ENCODE data around the gene SERTM1.

The SERTM1 gene

DNA sequence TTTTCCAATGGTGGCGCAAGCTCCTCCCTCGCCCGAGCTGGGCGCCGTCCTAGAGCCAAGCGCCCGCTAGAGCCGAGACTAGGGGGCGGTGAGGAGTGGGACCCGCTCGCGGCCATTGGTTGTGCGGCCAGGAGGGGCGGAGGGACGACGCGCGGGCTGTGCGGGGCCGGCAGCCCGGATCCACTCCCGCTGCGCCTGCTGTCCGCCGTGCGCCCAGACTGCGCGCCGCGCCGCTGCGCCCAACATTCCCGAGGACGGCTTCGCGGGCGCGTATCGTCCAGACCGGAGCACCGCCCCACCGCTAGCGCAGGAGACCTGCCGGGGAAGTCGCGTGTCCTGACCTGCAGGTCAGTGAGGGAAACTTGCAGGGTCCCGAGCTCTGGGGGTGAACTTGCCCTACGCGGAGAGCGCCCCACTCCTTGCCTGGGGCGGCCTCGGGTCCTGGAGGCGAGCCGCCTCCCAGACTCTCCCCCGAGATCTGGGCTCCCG, at the start of gene SERTM1:
SERTM1 (plus strand) TSS at position 183 of the 489 bp plus-strand sequence. CDS start 21,059 bp downstream, outside the sequence.
- peak; percentile 44 for DNase-seq (ENCODE audit: low spot score)

DNA sequence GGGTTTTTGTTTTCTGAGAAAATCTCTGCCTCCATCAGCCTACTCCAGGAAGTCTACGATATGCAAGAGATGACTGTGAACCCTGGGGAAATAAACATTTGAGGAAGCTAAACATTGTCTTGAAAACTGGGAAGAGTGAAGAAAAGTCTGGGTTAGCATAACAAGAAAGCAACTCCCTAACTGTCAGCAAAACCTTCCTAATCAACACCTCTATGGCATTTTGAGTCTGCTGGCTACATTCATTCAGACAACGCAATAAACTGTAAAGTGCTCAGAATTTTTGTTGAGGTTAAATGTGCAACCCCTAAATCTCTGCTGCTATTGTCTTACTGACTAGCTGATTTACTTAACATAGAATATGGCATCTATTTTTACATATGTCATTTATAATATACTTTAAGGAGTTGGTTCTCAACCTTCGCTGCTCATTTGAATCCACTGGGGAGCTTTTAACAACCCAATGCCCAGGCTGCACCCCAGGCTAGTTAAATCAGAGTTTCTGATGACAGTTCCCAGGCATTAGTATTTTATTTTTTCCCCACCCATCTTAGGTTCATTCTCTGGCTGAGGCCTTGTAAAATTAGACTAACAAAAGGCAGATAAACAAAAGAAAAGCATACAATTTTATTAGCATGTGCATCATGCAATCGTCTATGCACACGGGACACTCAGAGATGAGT, 45.3 kb upstream of the SERTM1 start:
- DNase-seq (ENCODE audit: low spot score), result no peak

GRCh38 chr13:36629057-36629385, 44.8 kb upstream of the SERTM1 start:
- no peak for DNase-seq (ENCODE audit: low spot score)

DNA sequence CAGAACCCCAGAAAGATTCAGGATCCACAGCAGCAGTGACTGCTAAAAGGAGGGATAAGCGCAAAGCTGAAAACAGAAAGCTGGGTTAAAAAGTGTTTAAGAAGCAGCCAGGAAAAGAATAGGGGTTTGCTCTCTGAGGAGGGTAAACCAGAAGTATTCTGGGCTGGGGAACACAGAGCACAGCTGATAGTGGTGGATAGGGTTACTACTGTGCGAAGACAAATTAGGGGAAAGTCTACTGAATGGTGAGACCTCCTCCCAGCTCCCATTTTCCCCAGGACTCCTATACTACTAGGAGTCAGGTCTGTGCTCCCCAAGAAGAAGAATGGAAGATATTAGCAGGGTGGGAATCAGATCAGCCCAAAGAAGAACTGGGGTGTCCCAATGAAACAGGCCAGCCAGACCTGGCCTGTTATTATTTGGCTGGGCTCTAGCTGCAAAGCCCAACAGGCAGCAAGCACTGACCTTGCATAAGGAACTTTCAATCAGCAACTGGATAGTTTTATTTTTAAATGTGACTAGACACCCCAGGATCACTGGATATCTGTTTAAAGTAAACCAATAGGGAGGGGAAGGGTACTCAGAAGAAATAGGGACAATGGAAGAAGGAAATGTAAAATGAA, 43.5 kb upstream of the SERTM1 start:
- DNase-seq (ENCODE audit: low spot score), result no peak

DNA sequence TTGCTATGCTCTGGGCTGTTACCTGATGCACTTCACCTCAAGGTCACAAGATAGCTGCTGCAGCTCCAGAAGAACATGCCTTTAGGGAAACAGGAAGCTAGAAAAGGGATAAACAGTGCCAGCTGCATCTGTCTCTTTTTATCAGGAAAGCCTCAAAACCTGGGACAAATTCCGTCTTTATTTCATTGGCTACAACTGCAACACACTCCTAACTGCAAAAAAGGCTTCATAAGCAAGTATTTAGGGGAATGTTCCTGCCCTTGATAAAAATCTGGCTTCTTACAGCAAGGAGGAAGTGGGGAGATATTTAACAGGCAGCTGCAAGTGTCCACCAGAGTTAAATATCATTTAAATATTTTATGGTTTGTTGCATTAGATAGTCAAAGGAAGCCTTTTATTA, 34.2 kb upstream of the SERTM1 start:
- no peak for DNase-seq (ENCODE audit: low spot score)

GRCh38 chr13:36650611-36651010, 23.2 kb upstream of the SERTM1 start:
- DNase-seq (ENCODE audit: low spot score), result no peak

DNA sequence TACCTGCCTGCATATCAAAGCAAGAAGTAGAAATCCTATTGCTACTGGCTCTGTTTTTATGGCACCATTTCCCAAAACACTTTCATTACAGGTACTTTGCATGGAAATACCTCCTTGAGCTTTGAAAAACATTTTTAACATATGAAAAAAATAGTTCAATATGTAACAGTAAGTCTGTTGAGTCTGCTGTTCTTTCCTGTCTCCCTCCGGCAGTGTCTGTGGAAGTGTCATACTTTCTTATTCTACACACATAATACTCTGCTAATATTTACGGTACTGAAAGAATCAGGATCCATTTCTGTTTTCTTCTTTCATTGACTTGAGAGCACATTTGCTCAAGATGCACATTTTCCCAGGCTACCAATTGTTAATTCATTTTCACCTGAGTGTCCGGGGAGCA, 8.2 kb upstream of the SERTM1 start:
- no peak for DNase-seq (ENCODE audit: low spot score)

DNA sequence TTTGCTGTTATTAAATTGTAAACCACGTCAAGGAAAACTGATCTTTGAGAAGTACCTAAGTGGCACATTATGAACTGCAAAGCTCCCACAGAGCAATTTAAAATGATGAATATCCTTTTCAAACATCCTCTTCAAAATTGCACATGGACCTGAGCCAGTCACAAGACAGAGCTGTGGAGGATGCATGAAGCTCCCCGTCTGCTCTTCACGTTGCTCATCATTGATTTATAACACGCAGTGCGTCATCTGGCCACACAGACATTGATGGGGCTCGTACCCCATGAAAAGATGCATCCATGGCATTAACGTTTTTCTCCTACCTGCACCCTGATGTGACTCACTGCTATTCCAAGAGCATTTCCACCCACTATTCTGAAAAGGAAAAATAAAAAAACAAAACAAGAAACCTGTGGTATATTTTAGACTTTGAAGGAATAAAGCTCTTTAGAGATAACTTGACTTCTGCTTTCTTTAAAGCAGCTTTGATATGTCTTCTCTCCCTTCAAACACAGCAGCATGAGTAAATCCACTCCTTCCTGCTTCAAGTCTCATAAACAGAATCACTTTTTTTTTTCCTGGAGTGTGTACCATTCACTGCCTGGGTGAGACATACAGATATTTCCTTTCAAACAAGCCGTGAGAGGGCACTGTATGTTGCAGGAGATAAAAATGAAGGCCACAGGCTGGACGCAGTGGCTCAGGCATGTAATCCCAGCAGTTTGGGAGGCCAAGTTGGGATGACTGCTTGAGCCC, 7.2 kb upstream of the SERTM1 start:
- DNase-seq (ENCODE audit: low spot score), result peak; percentile 44

DNA sequence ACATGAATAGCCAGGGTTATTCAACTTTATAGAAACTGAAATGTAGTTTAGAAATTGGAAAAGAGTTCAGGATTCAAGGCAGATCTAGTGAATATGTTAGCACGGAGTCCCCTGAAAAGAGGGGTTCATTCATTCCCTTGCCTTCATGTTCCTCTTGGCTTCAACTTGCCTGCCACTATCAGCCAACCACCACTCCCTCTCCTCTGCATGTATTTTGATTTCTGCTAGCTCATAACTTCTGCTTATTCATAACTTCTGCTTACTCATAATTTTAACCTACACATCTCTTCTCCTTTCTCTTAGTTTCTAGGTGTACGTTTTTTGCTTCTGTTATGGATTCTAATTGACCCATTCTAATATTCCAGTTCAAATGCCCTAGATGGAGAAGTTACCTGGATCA, 5.5 kb upstream of the SERTM1 start:
- DNase-seq (ENCODE audit: low spot score), result no peak

DNA sequence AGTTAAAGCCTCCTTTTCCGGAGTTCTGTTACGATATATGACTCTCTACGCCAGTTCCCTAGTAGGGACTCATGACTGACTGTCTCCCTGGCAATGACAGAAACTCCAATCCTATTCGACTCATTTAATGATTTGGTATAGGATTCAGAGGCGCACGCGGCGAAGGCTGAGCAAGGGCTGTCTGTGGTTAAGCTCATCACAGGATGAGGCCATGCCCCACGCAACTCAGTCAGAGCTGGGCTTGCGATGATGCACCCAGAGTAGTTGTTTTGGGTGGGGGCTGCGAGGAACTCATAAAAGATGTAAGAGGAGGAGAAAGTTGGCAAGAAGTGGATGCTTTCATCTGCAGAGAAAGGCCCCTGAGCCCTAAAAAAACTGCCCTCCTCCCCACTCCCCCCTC, 468 bp upstream of the SERTM1 start:
- DNase-seq (ENCODE audit: low spot score), result peak; percentile 34

- DNase-seq (ENCODE audit: low spot score), result no peak
Measured at GRCh38 chr13:36674337-36675212, 755 bp downstream of the SERTM1 start.

- no peak for DNase-seq (ENCODE audit: low spot score)
Measured at GRCh38 chr13:36675213-36675536, 1.4 kb downstream of the SERTM1 start.

GRCh38 chr13:36680913-36681312, 7.1 kb downstream of the SERTM1 start:
- no peak for DNase-seq (ENCODE audit: low spot score)

DNA sequence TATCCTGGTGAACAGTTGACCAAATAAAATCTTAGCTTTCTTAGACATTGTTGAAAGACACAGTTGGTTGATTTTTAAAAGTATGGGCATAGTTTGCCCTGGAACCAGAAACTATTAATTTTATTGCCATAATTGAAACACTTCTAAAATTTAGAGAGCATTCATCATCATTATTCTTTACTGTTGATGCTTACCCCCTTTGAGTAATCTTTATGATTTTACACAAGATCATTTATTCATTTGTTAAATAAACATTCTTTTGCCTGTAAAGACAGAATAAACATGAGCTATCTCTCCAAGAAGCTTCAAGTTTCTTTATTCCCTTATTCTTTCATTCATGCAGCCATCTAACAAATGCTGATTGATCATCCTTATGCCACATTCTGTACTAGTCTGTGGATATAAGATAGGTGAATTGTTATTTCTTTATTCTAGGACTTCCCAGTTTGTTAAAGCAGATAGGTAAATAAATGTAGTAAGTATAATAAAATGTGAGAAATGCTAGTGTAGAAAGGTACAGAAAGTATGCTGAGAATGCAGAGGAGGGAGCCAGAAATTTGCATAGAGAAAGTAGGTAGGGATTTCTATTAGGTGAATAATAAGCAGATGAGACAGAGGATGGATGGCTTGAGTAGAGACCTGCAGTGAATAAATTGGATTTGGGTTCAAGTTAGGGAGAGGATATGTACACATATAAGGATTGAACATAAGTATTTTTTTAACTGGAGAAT, 8.2 kb downstream of the SERTM1 start:
- DNase-seq (ENCODE audit: low spot score), result no peak

- no peak for DNase-seq (ENCODE audit: low spot score)
Measured at GRCh38 chr13:36683701-36684100, 9.9 kb downstream of the SERTM1 start.

DNA sequence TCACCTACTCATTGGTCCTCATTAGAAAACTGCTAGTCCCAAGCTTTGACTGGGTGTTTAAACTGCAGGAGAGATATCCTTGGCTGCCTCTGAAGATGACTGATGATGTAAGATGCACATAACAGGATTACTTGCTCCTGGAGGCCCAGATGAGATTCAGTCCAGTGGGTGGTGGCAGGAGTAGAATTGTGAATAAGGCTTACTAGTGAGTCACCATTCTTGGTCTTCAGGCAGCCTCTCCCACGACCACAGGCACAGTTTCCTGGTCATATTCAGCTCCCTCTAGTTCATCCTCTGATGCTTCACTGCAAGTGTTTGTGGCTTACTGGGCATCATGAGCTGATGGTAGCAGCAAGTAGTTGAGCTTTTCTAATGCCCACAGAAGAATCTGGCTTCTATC, 12.1 kb downstream of the SERTM1 start:
- DNase-seq (ENCODE audit: low spot score), result no peak

DNA sequence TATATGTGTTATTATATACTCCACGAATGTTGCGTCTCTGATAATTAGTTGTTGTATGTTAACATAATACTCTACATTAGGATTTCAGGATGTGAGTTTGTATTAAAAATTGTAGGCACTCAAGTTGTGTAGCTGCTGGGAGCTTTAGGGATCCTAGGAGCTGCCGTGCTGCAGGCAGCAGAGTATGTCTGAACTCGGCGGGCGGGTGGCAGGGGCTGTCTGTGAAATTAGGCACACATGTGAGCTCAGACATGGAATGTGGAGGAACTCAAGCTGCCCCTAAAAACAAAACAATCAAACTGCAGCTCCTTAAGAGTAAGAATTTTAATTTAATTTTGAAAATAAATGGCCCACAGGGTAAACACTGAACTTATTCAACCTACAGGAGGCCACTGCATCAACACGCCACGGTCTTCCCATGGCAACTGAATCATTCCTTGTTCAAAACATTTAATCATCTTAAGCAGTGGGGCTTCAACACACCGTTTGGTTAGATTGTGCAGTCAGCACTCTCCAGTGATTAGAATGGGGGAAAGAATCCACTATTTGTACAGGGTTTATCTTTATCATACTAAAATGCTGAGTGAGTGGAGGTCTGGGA, 22.7 kb downstream of the SERTM1 start:
- no peak for DNase-seq (ENCODE audit: low spot score)

DNA sequence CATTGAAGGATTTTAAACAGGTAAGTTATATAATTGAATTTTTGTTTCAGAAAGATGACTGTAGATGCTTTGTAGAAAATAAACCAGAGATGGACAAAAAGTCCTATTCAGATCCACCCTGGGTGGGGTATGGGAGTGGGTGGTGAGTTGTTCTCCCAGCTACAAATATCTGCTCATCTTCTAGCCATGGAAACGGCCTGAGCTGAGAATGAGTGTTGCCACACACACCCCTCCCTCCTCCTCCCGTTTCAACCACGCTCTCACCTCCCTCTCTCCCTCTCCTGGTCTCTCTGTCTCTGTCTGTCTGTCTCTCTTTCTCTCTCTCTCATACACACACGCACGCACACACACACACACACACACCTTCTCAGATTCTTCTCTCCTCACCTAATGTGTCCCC, 26.4 kb downstream of the SERTM1 start:
- peak; percentile 45 for DNase-seq (ENCODE audit: low spot score)

DNA sequence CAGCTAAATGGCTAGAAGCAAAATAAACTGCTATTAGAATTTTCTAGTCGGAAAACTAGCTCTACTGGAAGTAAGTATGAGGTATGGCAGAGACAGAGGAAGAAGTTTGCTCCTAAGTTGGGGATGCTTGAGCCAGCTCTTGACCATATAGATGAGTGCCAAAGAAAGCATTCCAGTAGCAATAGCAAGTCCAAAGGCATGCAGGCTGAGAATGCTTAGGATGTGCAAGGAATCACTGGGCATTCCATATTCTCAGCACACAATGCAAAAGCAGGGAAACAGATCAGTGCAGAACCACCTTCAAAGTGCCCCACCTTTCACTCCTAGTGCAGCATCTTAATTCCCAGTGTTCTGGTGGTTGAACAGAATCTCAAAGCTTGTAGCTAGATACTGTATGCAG, 32.9 kb downstream of the SERTM1 start:
- DNase-seq (ENCODE audit: low spot score), result no peak

DNA sequence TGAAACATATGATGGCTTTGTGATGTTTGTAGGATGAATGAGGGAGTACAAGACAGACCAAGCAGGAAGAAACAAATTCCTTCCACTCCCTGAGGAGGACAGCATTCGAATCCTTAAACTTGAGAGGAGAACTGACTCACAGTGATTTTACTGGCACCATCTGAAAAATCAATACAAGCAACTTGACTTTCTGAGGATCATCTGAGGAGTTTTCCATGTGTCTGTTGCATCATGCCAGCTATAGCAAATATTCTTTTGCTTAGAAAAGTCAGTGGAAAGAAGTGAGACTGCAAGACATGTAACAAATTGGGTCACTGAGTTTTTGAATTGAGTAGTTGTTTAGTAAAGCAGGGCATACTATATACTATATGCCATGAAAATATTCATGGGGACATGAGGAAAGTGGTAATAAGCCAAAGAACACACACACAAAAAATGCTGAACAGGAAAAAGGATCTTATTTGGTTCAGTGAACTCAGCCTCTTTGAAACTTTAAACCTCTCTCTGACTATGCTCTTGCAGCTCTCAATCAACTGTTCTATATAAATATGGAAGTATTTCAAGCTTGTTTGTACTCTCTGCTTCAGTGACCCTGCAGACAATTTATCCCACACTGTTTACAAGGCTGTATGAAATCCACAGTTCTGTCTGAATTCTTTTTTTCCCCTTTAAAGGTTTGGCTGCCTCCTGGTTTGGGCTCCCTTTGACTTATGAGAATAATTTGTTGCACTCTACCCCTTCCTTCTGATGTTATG, 35.5 kb downstream of the SERTM1 start:
- DNase-seq (ENCODE audit: low spot score), result no peak

DNA sequence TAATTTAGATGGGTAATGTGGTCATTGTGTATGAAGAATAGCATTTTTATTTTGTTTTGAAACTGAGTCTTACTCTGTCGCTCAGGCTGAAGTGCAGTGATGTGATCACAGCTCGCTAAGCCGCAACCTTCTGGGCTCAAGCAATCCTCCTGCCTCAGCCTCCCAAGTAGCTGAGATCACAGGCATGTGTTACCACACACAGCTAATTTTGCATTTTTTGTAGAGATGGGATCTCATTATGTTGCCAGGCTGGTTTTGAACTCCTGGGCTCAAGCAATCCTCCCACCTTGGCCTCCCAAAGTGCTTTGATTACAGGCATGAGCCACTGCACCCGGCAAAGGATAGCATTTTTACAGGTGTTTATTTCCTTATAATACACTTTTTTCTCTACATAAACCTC, 36.6 kb downstream of the SERTM1 start:
- DNase-seq (ENCODE audit: low spot score), result no peak

Data from Ammon's horn (tissue), 1 donor.